Breast epithelium (tissue), 3 donors: Measurements from ENCODE around the gene PTPRN2.

Experiments used
- POLR2A ChIP-seq: fragments of 450-650 bp; IDR thresholded peaks from one replicate; pipeline ENCODE4 v1.6.1; 2016; ENCODE audit warnings: antibody characterized with exemption, mild to moderate bottlenecking, moderate library complexity
- POLR2AphosphoS5 ChIP-seq, 3 donors: sonication (generic); formaldehyde crosslinking; IDR thresholded peaks; one replicate each; pipeline ENCODE4 v1.6.1; 2017; ENCODE audit warnings: antibody characterized with exemption in 3 of 3

DNA sequence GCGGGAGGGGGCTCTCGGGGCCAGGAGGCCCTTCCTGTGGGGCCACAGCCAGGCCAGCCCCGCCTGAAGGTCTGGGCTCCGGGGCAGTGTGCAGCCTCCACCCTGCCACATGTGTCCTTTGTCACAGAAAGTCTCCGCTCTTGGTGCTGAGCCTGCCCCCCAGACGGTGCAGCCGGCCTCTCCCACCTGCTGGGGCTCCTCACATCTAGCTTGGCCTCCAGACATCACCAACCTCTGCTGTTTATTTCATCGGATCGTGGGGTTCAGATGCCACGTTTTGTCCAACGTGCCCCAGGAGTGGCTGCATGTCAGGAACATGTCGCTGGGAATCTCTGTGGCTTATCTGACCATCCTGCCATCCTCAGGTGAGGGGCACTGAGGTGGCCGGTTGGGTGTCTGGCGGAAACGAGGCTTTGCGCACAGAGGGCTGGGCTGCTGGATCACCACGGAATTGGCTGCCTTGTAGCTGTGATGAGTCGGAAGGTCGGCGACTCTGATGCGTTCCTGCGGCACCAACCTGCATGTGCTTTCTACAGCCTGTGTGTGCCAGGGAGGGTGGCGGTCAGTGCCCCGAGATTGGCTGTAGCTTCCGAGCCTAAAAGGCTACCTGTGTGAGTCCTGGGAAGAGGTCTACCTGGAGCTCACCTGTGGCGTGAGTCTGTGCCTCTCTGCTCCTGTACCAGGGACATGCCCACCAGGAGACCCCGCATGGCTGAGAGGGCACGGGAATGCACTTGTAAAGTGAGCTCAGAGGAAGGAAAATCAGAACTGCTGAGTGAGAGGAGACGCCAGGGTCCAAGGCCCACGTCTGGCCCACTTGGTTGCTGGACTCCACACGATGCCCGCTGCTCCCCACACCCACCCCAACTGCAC lies 934.4 kb downstream of the PTPRN2 start:
- TF ChIP-seq POLR2AphosphoS5 (IDR thresholded peaks at IDR 0.05) = no peak
- no peak for TF ChIP-seq POLR2A
